ENCODE measurements around the gene AKNAD1.
A peak's percentile ranks its signal among the peaks of the same experiment; 100 is the strongest.

AKNAD1 gene

DNA sequence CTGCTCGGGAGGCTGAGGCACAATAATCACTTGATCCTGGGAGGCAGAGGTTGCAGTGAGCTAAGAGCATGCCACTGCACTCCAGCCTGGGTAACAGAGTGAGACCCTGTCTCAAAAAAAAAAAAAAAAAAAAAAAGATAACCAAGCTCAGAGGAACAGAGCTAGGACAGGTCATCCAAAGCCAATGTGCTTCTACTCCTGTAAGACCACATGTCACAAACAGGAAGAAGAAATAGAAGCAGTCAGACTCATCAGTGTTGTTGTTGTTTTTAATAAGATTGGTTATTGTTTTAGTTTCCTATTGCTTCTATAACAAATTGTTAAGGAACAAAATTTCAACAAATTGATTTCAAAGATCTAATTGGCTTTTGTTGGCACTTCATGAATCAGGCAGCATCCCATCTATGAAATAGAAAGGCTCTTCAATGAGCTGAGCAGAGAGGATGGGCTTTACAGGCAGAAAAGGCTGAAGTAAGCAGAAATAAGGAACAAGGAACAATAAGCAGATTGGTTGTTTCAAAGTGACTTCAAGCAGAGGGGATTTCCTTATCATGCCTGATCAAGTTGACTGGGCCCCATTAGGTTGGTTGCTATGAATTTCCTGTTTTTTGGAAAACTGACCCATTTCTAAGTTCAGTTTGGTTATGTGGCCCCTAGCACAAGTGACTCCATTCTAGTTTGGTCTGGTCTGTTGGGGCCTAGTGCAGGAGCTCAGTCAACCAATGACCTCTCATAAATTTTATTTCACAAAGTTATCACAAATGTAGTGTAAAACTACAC, 6.0 kb upstream of the AKNAD1 start:
- no peak for DNase-seq

DNA sequence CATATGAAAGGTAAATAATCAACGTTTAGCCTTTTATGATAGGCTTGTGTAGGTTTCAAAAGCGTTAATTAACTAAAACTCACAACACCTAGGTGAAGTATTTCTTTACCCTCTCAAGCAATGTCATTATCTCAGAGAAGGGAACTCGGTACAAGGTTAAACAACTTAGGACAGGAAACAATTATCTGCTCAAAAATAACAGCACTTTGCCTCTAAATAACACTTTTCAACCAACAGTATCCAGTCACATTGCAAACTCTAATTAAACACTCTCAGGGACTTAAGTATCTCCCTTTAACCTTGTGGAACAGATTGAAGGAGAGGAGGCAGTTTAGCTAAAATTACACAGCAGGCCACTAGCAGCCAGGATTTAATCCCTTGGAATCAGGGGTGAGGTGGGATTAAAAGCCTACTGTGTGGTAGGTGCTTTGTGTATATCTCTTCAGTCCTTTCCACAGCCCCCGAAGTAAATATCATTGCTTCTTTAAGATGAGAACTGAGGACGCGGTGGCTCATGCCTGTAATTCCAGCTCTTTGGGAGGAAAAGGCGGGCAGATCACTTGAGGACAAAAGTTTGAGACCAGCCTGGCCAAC, 5.2 kb upstream of the AKNAD1 start:
- no peak for DNase-seq

- DNase-seq, result no peak
Observed at GRCh38 chr1:108861566-108861965, 4.7 kb upstream of the AKNAD1 start.

DNA sequence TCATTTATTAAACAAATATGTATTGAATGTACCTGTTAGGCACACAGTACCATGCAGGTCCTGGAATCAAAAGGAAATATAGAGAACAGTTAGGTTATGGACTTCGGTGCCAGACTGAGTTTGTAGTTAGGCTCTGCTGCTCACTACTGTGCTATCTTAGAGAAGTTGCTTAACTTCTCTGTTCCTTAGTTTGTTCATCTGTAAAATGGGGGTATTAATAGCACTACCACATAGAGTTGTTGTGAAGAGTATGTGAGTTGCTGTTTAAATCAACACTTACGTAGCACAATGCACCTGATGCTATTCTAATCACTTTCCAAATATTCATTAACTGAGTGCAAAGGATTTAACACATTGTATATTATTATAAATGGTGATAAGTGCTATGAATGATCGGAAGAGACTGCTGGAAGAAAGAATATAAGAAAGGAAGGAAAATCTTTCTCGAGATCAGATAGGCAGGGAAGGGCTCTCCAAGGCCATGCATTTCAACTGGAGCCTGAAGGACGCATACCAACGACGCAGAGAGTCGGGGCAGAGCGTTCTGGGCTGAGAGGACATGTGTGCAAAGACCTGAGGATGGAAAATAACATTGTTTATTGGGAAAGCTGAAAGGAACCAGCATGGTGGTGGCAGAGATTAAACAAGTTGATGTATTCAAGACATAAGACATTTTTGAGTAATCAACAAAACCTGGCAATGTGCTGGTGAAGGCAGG, 3.5 kb upstream of the AKNAD1 start:
- no peak for DNase-seq

- DNase-seq, result no peak
Observed at GRCh38 chr1:108858230-108858950, 1.5 kb upstream of the AKNAD1 start.

DNA sequence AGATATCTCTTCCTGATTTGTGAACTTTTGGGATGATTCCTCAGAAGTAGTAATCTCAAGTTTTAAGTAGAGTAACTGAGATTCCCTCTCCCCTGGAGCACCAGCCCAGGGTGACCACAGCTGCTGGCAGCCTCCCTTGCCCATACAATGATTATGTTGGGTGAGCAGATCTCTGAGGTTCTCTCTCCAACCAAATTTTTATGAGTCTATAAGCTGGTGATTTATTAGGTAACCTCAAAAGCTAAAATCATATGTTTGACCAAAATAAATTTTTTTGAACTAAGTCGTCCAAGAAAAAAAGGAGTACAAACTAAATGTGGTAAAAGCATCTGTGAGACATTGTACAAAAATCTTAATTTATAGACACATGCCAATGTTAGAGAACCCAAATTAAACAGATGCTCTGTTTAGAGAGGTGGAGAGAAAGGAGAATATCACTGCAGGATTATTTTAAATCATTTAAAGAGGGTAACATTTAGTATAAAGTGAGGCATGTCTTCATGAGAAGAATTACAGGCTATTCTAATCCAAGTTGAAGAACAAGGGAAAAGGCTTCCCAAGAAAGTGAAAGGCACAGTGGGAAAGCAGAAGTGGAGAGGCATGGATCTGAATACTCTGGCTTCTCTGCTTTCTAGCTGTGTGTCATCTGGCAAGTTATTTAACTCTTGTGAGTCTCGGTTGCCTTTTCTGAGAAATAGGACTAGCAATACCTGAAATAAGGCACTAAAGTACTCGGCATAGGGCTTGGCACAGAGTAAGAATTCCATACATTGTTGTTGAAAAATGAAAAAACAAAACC, 2.5 kb downstream of the AKNAD1 start:
- DNase-seq, result no peak

- DNase-seq, result no peak
Observed at GRCh38 chr1:108852221-108852975, 4.5 kb downstream of the AKNAD1 start.

DNA sequence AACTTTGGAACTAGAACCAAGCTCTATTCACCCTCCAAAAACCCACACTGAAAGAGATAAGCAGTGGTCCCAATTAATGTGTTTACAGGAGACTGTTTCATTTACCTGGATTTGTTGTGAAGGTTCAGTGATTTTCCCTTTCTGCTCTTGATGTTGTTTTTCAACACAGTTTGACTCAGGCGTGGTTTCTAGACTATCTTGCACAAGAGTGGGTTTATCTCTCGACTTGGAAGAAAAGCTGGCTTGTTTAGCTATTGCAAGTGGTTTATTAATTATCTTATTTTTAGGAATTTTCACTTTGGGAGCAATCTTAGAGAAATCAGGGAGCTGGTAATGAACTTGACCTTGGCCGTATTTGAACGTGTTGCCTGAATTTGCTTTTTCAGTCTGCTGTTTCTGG, 5.3 kb downstream of the AKNAD1 start:
- no peak for DNase-seq

- DNase-seq, result no peak
Observed at GRCh38 chr1:108850929-108851328, 6.0 kb downstream of the AKNAD1 start.

DNA sequence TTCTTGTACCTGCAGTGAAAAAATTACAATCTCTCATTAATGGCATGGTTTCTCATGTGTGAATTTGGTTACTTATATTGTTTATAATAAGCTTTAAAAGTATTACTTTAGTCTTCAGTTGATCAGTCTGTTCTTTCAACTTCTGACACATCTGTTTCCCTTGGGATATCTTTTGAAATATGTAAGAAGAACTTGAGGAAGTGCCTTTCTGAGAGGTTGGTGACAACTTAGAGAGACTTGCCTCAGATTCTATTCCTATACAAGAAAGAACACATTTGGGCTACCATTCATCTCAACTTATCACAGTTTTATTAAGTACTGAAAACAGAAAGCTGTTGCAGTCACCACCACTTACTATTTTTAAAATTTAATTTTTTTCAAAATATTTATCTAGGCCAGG, 8.1 kb downstream of the AKNAD1 start:
- no peak for DNase-seq

- DNase-seq, result peak; percentile 26
Observed at GRCh38 chr1:108847494-108847893, 9.4 kb downstream of the AKNAD1 start.

- no peak for DNase-seq
Observed at GRCh38 chr1:108845991-108846390, 10.9 kb downstream of the AKNAD1 start.

DNA sequence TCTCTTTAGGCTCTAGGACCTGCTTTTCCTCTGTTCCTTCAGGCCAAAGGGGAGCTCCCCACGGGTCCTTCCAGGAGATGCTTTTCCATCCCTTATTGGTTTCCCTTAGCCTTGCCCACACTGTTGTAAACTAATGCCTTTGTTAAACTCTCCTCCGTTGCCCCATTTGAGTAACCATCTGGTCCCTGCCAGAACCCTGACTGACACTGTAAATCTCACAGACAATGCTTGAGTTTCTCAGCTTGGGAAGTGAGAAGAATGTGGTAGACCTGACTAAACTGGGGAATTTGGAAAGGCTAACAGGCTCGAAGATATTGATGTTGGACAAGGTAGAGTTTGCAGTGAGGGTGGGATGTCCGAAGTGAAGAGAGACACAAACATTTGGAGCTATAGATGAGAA, 11.4 kb downstream of the AKNAD1 start:
- no peak for DNase-seq

- DNase-seq, result no peak
Observed at GRCh38 chr1:108843390-108844137, 13.3 kb downstream of the AKNAD1 start.

- DNase-seq, result no peak
Observed at GRCh38 chr1:108842525-108843181, 14.2 kb downstream of the AKNAD1 start.

DNA sequence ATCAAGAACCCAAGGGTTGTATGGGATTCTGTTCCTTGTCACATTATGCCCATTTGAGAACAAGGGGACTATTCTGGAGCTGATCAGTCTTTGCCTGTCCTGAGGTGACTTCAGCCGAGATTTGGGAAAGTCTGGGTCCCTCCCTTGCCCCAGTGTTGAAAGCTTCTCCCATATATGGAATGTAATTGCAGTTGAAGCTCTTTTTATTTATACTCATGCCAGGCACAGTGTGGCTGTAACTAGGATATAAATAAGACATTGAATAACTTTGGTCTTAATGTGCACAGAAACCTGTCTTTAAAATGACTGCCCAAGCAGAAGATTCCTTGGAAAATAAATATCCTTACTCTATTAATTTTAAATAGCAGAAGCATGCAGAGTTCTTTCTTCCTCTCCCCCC, 15.2 kb downstream of the AKNAD1 start:
- no peak for DNase-seq

GRCh38 chr1:108832929-108833328, 24.0 kb downstream of the AKNAD1 start:
- DNase-seq, result no peak

- no peak for DNase-seq
Observed at GRCh38 chr1:108831225-108831624, 25.7 kb downstream of the AKNAD1 start.

GRCh38 chr1:108830119-108831008, 26.5 kb downstream of the AKNAD1 start:
- no peak for DNase-seq
